GM23248 (cell line): Measurements from ENCODE around the gene FAXDC2.

ENCODE experiments used
- EZH2 ChIP-seq: fragments of 200-600 bp; sonication (generic); IDR thresholded peaks from 2 replicates; pipeline ENCODE4 v1.6.1; 2018; ENCODE audit warnings: antibody characterized with exemption, mild to moderate bottlenecking; ENCODE audit not compliant: insufficient read depth, poor library complexity, severe bottlenecking
- EZH2phosphoT487 ChIP-seq: fragments of 200-600 bp; sonication (generic); IDR thresholded peaks from 2 replicates; pipeline ENCODE4 v1.6.1; 2018; ENCODE audit warnings: antibody characterized with exemption, moderate library complexity, mild to moderate bottlenecking, low read depth; ENCODE audit not compliant: insufficient read depth

DNA sequence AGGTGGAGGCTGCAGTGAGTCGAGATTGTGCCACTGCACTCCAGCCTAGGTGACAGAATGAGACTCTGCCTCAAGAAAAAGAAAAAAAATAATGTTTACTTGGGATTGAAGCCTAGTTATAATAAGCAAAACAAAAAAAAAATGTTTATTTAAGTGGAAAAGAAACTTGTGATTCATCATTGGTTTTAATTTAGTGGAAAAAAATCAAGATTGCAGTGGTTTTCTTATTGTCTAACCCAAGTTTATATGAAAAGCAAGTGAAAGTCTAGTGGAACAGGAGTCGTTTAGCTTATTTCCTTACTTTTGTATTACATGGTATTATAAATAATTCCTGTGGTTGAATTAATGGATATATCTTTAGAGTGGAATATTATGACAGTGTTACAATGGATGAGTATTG is 16.4 kb upstream of the FAXDC2 start:
- TF ChIP-seq EZH2 (no peak), EZH2phosphoT487 (no peak)
